Central memory CD8-positive, alpha-beta T cell (primary cell): ENCODE measurements around the gene TSHZ1.

Experiments used
- ATAC-seq: fragments of 150-1000 bp; cut with Tn5 transposase; replicated peaks from 2 replicates; pipeline ENCODE4 v1.10.0; 2022; ENCODE audit warnings: mild to moderate bottlenecking, moderate FRiP score, moderate number of reproducible peaks; ENCODE audit not compliant: poor library complexity, severe bottlenecking; ENCODE audit errors: extremely low read depth
- DNase-seq, 2 donors: peaks; one replicate each; pipeline ENCODE4 v3.0.0; 2021; ENCODE audit warnings: low spot score in 2 of 2
- H3K27ac Mint-ChIP-seq: one replicate; pipeline ENCODE4 v1.8.0; 2022; ENCODE audit warnings: low read depth, mild to moderate bottlenecking, moderate library complexity, mixed read lengths
- H3K27me3 Mint-ChIP-seq: one replicate; pipeline ENCODE4 v1.8.0; 2022; ENCODE audit warnings: mixed read lengths
- H3K36me3 Mint-ChIP-seq: one replicate; pipeline ENCODE4 v1.8.0; 2022; ENCODE audit warnings: mild to moderate bottlenecking, moderate library complexity, mixed read lengths; ENCODE audit not compliant: insufficient read depth
- H3K4me1 Mint-ChIP-seq: one replicate; pipeline ENCODE4 v1.8.0; 2022; ENCODE audit warnings: mixed read lengths
- H3K4me3 Mint-ChIP-seq: one replicate; pipeline ENCODE4 v1.8.0; 2022; ENCODE audit warnings: mild to moderate bottlenecking, moderate library complexity, mixed read lengths
- H3K9me3 Mint-ChIP-seq: one replicate; pipeline ENCODE4 v1.8.0; 2022; ENCODE audit warnings: mixed read lengths

TSHZ1 gene

DNA sequence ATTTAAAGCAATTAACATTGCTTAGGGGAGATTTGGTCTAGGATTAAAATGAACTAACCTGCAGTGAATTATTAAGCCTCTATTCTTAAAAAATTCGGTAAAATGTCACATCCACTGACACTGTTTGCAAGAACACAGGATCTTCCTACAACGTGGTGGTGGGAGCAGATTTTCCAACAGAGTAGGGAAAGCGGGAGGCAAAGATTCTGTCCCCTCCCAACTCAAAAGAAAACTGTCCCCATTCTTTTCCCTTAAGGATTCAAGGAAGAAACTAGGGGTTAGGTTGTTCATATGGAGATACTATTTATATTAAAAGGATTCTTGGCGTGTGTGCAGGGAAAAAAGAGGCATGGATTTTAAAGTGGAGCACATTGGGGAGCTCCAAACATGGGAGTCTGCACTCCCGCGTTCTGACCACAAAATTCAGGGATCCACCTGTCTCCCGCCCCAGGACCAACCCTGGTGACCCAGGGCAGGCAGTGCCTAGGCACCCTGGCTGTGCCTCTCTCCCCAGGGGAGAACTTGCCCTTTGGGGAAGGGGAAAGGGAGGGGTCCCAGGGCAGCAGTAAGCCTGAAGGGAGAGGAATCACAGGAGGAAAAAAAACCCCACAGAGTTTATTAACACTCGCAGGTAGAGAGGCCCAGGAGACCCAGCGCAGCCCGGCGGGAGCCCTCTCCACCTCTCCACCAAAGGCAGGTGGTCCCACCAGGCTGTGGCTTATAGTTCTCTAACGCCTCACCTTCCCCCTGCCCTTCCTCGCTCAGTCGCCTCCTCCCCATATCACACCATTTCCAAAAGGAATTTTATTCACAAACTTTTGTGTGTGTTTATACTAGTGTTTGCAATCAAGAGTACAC is 3.9 kb upstream of the TSHZ1 start:
- peaks cover 50% of the 10 kb centered on the region for H3K4me1 Mint-ChIP-seq
- H3K27me3 Mint-ChIP-seq, result no peaks in the 10 kb centered on the region
- DNase-seq (no peak), ATAC-seq (no peak)
- H3K27ac Mint-ChIP-seq, result peak overlapping the region; percentile 98
- H3K36me3 Mint-ChIP-seq, result peaks cover 23% of the 10 kb centered on the region
- peak overlapping the region; percentile 98 for H3K4me3 Mint-ChIP-seq
- H3K9me3 Mint-ChIP-seq, result no peaks in the 10 kb centered on the region

DNA sequence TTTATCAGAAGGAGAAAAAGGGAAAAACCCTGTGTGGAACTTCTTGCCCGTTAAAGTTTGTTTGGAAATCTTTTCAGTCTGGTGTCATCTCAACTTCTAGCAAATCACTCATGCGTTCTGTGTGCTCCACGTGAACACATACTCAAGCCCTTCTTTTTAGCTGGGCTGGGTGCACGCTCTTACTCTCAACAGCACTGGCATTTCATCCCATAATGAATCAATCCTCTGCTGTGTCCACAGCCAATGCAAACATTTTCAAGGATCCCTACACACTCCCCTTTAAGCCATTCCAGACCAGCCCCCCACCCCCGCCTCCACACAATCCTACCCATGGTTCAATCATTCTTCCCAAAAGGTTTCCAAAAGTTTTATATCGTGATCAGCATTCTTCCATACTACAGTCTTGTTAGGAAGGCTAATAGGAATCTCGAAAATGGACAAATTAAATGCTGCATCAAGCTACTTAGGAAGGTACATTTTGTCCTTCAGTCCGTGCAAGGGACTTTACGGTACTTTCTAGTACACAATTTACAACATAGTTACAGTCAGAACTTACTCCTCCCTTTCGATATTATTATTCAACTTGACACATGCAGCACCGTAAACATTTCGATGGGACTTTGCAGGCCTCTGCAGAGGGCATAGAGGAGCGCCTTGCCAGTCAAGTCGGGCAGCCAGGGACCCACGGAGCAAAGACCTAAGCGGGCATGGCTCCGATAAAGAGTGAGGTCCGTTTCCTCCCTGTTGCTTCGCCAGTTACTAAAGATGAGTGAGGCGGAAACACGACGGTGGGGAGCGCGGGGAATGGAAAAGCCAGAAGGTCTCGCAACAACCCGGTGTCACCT is 3.1 kb upstream of the TSHZ1 start:
- H3K4me3 Mint-ChIP-seq, result peak overlapping the region; percentile 98
- no peaks in the 10 kb centered on the region for H3K9me3 Mint-ChIP-seq
- H3K27ac Mint-ChIP-seq, result peak overlapping the region; percentile 98
- peaks cover 19% of the 10 kb centered on the region for H3K36me3 Mint-ChIP-seq
- no peak for DNase-seq
- H3K4me1 Mint-ChIP-seq, result peaks cover 53% of the 10 kb centered on the region
- no peak for ATAC-seq
- H3K27me3 Mint-ChIP-seq, result no peaks in the 10 kb centered on the region

DNA sequence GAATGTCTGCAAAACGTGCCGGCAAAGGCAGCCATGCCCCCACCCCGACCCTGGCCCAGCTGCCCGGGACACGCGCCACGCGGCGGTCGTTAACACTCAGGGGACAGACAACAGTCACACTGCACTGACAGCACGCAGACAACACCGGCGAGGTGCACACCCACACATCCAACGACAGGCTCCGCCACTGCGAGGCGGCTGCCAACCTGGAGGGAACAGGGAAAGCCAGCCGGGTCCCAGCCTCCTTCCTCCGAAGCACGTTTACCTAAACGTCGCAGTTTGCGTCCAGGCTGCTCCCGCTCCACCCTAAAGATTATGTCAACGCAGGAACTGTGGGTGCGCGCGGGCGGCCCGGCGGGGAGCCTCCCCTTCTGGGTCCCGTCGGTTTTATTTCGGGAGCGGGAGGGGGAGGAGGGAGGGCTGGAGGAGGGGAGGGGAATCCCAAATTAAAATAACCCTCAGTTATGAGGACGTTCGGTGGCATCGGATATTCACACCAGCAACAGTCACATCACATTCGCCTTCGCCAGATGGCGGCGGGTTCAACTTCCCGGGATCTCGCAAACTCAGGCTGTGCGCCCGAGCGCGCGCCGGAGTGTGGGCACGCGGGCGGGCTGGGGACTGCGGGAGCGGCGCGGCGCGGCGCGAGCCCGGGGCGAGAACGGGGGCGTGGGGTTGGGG is 2.3 kb upstream of the TSHZ1 start:
- H3K4me1 Mint-ChIP-seq, result peaks cover 60% of the 10 kb centered on the region
- DNase-seq (peak in 1 of 2 donors; percentile 21), ATAC-seq (no peak)
- H3K9me3 Mint-ChIP-seq, result no peaks in the 10 kb centered on the region
- H3K36me3 Mint-ChIP-seq, result peaks cover 22% of the 10 kb centered on the region
- H3K27me3 Mint-ChIP-seq, result no peaks in the 10 kb centered on the region
- peak overlapping the region; percentile 98 for H3K27ac Mint-ChIP-seq
- H3K4me3 Mint-ChIP-seq, result peak overlapping the region; percentile 98

DNA sequence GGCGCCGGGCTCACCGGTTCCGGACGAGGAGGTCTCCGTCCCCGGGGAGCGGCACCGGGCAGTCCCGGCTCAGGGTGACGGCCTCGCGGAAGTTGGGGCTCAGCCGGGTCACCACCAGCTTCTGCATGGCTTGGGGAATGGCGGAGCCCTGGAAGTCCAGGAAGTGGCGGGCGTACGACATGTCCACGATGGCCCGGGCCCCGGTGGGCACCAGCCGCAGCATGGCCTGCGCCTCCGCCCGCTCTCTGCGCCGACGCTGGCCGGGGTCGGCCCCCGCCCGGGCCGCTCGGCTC is 1.8 kb upstream of the TSHZ1 start:
- peaks cover 61% of the 10 kb centered on the region for H3K4me1 Mint-ChIP-seq
- no peaks in the 10 kb centered on the region for H3K27me3 Mint-ChIP-seq
- H3K4me3 Mint-ChIP-seq, result peak overlapping the region; percentile 98
- H3K36me3 Mint-ChIP-seq, result peaks cover 22% of the 10 kb centered on the region
- ATAC-seq (no peak), DNase-seq (no peak)
- peak overlapping the region; percentile 99 for H3K27ac Mint-ChIP-seq
- no peaks in the 10 kb centered on the region for H3K9me3 Mint-ChIP-seq

DNA sequence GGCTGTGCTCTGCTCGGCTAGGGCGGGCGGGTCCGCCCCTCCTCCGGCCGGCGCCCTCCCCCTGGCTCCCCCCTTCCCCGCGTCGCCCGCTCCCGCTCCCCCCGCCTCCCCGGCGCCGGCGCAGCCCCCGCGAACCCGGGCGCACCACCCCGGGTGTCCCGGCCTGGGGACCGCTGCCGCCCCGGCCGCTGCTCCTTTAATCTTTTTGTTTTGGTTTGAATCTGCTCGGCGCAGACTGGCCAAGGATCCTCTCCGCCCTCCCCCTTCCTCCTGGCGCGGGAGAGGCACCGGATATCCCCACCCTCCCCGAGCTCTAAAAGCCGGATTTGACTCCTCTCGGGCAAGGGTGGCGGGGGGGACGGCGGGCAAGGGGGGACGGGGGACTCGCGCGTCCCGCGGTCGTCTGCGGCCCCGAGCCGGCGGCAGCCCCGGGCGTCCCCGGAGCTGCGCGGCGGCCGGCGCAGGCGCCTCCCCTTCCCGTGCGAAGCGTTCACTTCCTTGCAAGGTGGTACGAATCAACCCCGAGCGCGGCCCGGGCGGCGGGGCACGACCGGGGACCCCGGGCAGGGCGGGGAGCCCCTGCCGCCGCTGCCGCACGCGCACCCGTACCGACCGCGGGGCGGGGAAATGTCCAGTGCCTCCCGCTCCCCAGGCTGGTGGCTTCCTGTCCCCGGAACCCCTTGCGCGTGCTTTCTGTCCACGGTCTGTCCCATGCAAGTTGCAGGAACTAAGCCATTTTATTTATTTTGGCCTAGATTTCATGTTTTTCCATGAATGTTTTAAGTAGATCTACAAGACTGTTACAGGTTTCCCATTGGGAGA is 1.3 kb upstream of the TSHZ1 start, which contains the start of gene PTGR3:
Gene PTGR3, minus strand, starts transcription at position 11 of the 822 bp plus-strand sequence. CDS start 81 bp downstream, outside the sequence.
- Mint-ChIP-seq H3K27ac (peak within 1 kb of the TSS; percentile 99), H3K4me3 (peak within 1 kb of the TSS; percentile 98), H3K9me3 (no peaks in the 10 kb centered on the region), H3K4me1 (peaks cover 67% of the 10 kb centered on the region), H3K36me3 (peaks cover 22% of the 10 kb centered on the region), H3K27me3 (no peaks in the 10 kb centered on the region)
- peak; percentile 50 for ATAC-seq
- DNase-seq, result peak; percentile 57 to 70

DNA sequence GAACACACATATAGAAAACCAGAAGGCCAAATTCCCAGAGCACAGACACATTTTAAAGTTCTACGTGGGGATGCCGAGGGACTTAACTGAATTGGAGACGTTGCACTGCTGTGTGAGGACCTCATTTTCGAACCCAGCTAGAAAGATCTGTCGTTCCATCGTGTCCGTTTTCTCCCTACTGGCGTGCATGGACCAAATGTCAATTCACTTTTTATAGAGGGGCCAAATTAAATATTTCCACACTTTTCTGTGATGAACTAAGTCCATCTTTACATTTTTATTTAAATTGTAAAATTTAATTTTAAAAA is 692 bp upstream of the TSHZ1 start:
- Mint-ChIP-seq H3K9me3 (no peaks in the 10 kb centered on the region), H3K27ac (peak overlapping the region; percentile 99), H3K4me3 (peak overlapping the region; percentile 98), H3K27me3 (no peaks in the 10 kb centered on the region), H3K36me3 (peaks cover 24% of the 10 kb centered on the region), H3K4me1 (peaks cover 70% of the 10 kb centered on the region)
- no peak for ATAC-seq
- no peak for DNase-seq

DNA sequence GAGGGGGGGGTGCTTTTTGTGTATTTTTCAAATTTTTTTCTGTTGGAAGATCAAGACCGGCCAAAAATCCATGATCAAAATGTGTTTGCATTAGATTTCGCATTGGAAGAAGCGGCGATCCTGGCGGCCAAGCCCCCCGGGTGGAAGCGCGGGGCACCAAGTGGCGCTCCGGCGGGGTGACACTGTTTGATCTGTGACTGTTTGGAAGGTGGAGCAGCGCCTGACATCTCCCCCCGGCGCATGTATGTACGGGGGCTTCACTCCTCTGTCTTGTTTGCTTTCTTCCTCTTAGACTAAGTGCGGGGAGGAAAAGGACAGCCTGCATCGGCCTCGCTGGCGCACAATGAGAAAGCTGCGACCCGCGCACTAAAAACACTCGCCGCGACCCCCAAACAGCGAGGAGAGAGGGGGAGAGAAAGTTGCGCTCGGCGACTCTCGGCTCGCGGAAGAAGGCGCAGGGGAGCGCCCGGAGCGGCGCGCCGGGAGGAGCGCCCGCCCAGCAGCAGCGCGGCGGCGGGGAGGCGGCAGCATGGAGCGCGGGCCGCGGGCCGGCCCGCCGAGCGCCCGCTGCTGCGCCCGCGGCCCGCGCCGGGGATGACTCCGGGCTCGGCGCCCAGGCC is 515 bp downstream of the TSHZ1 start:
- H3K27me3 Mint-ChIP-seq, result no peaks in the 10 kb centered on the region
- H3K27ac Mint-ChIP-seq, result peak overlapping the region; percentile 99
- ATAC-seq, result no peak
- H3K4me3 Mint-ChIP-seq, result peak overlapping the region; percentile 98
- H3K36me3 Mint-ChIP-seq, result peaks cover 22% of the 10 kb centered on the region
- H3K9me3 Mint-ChIP-seq, result no peaks in the 10 kb centered on the region
- DNase-seq, result peak; percentile 19 to 31
- peaks cover 69% of the 10 kb centered on the region for H3K4me1 Mint-ChIP-seq

DNA sequence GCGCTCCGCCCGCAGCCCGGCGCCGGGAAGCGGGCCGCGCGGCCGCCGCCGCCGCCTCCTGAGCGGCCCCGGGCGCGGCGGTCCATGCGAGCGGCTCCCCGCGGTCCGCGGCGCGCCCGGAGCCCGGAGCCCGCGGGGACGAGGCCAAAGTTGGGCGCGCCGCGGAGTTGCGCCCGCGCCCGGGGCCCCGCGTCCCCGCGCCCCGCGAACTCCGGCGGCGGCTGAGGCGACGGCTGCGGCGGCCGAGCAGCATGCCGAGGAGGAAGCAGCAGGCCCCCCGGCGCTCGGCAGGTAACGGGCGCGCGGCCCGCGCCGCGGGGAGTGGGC is 992 bp downstream of the TSHZ1 start:
- Mint-ChIP-seq H3K4me3 (peak overlapping the region; percentile 98), H3K36me3 (peaks cover 24% of the 10 kb centered on the region)

DNA sequence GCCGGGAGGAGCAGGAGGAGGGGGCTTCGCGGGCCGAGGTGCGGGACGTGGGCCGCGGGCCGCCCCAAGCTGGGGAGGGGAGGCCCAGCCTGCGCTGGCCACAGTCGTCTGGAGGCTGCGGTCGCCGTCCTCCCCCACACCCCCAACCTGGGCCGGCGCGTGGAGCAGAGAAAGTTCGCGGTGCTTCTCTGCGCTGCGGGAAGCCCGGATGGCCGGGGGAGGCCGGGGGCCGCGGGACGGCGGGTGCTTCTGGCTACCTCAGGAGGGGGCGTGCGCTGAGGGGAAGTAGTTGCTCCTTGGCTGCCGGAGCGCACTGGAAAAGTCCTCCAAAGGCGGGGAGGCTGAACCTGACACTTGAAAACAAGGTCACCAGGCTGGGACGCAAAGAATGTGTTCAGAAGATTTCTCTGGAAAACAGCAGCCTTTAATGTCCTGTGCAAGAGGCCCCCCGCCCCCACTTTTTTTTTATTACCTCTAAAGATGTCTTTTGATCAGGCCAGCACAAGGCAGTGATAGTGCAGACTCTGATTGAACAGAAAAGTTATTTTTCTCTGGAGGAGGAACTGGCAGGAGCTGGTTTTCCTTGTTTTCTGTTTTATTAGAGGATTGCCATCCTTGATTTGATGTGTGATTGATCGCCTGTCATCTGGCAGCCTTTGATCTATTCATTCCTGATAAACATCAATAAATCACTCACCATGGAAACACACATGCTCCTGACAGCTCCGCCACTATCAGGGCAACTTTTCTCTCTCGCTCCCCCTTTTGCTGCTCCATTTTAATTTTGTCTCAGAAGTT is 1.6 kb downstream of the TSHZ1 start:
- no peaks in the 10 kb centered on the region for H3K9me3 Mint-ChIP-seq
- ATAC-seq (no peak), DNase-seq (no peak)
- peak overlapping the region; percentile 90 for H3K27ac Mint-ChIP-seq
- H3K36me3 Mint-ChIP-seq, result peaks cover 24% of the 10 kb centered on the region
- peaks cover 69% of the 10 kb centered on the region for H3K4me1 Mint-ChIP-seq
- H3K27me3 Mint-ChIP-seq, result no peaks in the 10 kb centered on the region
- H3K4me3 Mint-ChIP-seq, result peak overlapping the region; percentile 85

More for the DNA sequence above, 992 bp downstream of the TSHZ1 start:
- DNase-seq, result no peak
- Mint-ChIP-seq H3K27ac (peak overlapping the region; percentile 99), H3K9me3 (no peaks in the 10 kb centered on the region), H3K4me1 (peaks cover 69% of the 10 kb centered on the region), H3K27me3 (no peaks in the 10 kb centered on the region)
- no peak for ATAC-seq

DNA sequence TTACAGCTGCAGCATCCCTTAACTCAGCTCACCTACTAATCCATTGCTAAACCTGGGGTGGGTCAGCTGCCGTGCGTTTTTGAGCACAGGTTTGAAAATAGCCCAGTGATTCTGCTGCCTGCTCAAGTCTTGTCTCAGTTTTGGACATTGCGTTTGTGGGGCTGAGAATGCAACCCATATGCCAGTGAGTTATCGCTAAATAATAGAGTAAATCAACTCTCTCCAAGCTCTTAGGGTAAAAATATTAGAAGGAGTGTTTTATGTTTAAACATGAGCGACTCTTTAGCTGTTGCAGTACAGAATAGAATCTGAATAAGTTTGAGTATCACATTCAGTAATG is 2.1 kb downstream of the TSHZ1 start:
- Mint-ChIP-seq H3K4me3 (peak overlapping the region; percentile 85), H3K36me3 (peaks cover 24% of the 10 kb centered on the region), H3K27me3 (no peaks in the 10 kb centered on the region), H3K4me1 (peaks cover 69% of the 10 kb centered on the region), H3K9me3 (no peaks in the 10 kb centered on the region), H3K27ac (peak overlapping the region; percentile 90)
- ATAC-seq (no peak), DNase-seq (no peak)

DNA sequence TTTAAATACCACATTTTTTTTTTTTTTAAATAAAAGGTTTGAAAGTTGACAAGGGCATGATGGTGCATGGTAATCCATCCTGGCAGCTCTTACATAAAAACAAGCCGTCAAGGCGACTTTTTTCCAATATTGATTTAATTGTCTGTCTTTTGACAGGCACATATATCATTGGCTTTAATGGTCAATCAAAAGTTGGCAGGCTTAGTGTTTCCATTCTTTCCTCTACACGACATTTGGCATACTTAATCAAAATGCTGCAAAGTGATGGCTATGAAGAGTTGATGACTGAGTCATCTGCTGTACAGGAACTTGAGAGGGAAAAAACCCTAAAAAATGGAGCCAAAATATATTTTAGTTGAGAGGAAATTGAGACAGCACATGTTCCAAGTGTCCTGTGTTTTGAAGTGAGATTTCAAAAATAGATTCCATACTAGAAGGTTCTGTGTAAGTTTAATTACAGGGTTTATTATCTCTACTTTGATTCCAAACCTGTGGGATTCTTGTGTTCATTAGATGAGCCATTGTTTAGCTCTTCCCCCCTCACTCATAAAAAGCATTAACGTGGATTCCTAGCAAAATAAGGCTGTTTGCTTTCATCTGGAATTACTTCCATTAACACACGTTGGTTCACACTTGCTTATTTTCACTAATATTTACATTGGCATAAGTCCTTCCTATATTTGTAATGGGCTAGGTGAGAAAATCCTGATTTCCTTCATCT is 3.2 kb downstream of the TSHZ1 start:
- H3K27me3 Mint-ChIP-seq, result no peaks in the 10 kb centered on the region
- DNase-seq, result no peak
- peaks cover 18% of the 10 kb centered on the region for H3K36me3 Mint-ChIP-seq
- no peaks in the 10 kb centered on the region for H3K9me3 Mint-ChIP-seq
- no peak overlapping the region for H3K27ac Mint-ChIP-seq
- peaks cover 69% of the 10 kb centered on the region for H3K4me1 Mint-ChIP-seq
- H3K4me3 Mint-ChIP-seq, result peak overlapping the region; percentile 29
- no peak for ATAC-seq
